GM12891 (cell line): Measurements from ENCODE around the gene HOXA3.

ENCODE experiments used
- PAX5 ChIP-seq: IDR thresholded peaks from 2 replicates; pipeline ENCODE4 v1.6.1; 2011; ENCODE audit warnings: low read length, moderate library complexity, mild to moderate bottlenecking; ENCODE audit not compliant: insufficient read depth, severe bottlenecking
- POLR2A ChIP-seq: IDR thresholded peaks from 2 replicates; pipeline ENCODE4 v1.6.1; 2011; ENCODE audit warnings: low read depth, low read length, control low read depth
- POLR2AphosphoS5 ChIP-seq: IDR thresholded peaks from 2 replicates; pipeline ENCODE4 v1.6.1; 2011; ENCODE audit warnings: low read depth, low read length, control low read depth
- POU2F2 ChIP-seq: IDR thresholded peaks from 2 replicates; pipeline ENCODE4 v1.6.1; 2011; ENCODE audit warnings: low read depth, mild to moderate bottlenecking, control low read depth, low read length, moderate library complexity
- SPI1 ChIP-seq: IDR thresholded peaks from 2 replicates; pipeline ENCODE4 v1.6.1; 2011; ENCODE audit warnings: low read depth, low read length, control low read depth
- TAF1 ChIP-seq: IDR thresholded peaks from 2 replicates; pipeline ENCODE4 v1.6.1; 2011; ENCODE audit warnings: low read depth, low read length, control low read depth

- TF ChIP-seq POLR2A (no peak), TAF1 (no peak), PAX5 (no peak), POLR2AphosphoS5 (no peak), POU2F2 (no peak), SPI1 (no peak)
Observed at GRCh38 chr7:27091941-27092818, 60.2 kb downstream of the HOXA3 start.
